Effector memory CD4-positive, alpha-beta T cell (primary cell): ENCODE results near the gene NRG2.

Source experiments
- DNase-seq, 3 donors: peaks; one replicate each; pipeline ENCODE4 v3.0.0-alpha.2; 2020
- H3K27ac ChIP-seq: 2 replicates; pipeline ENCODE4 v1.7.0; 2013; ENCODE audit warnings: mild to moderate bottlenecking, low read length, moderate library complexity; ENCODE audit not compliant: insufficient read depth, poor library complexity, severe bottlenecking
- H3K27me3 ChIP-seq: replicated peaks from 2 replicates; pipeline ENCODE4 v1.7.0; 2013; ENCODE audit warnings: mild to moderate bottlenecking, low read length; ENCODE audit not compliant: insufficient read depth, control insufficient read depth, poor library complexity, severe bottlenecking
- H3K36me3 ChIP-seq: 2 replicates; pipeline ENCODE4 v1.7.0; 2013; ENCODE audit warnings: mild to moderate bottlenecking, low read length, moderate library complexity; ENCODE audit not compliant: control insufficient read depth, insufficient read depth
- H3K4me1 ChIP-seq: 2 replicates; pipeline ENCODE4 v1.7.0; 2013; ENCODE audit warnings: low read length, mild to moderate bottlenecking; ENCODE audit not compliant: control insufficient read depth, insufficient read depth, poor library complexity, severe bottlenecking
- H3K4me3 ChIP-seq: 2 replicates; pipeline ENCODE4 v1.7.0; 2013; ENCODE audit warnings: low read length, low read depth, mild to moderate bottlenecking; ENCODE audit not compliant: insufficient read depth, poor library complexity, severe bottlenecking
- H3K9me3 ChIP-seq: 2 replicates; pipeline ENCODE4 v1.7.0; 2013; ENCODE audit warnings: mild to moderate bottlenecking, low read length, moderate library complexity; ENCODE audit not compliant: control insufficient read depth

NRG2 gene

GRCh38 chr5:139798883-139799282, 244.2 kb downstream of the NRG2 start:
- no peak for DNase-seq
- Histone ChIP-seq H3K27ac (no peak overlapping the region), H3K27me3 (peaks cover 20% of the 10 kb centered on the region), H3K9me3 (no peaks in the 10 kb centered on the region), H3K36me3 (no peaks in the 10 kb centered on the region), H3K4me1 (peaks cover 11% of the 10 kb centered on the region), H3K4me3 (no peak overlapping the region)

GRCh38 chr5:139797856-139798510, 245.1 kb downstream of the NRG2 start:
- peaks cover 20% of the 10 kb centered on the region for H3K27me3 ChIP-seq
- H3K27ac ChIP-seq = no peak overlapping the region
- no peak for DNase-seq
- H3K36me3 ChIP-seq = no peaks in the 10 kb centered on the region
- no peak overlapping the region for H3K4me3 ChIP-seq
- no peaks in the 10 kb centered on the region for H3K9me3 ChIP-seq
- H3K4me1 ChIP-seq = peaks cover 11% of the 10 kb centered on the region

- no peak overlapping the region for H3K4me3 ChIP-seq
- H3K9me3 ChIP-seq = no peaks in the 10 kb centered on the region
- peaks cover 18% of the 10 kb centered on the region for H3K27me3 ChIP-seq
- peaks cover 11% of the 10 kb centered on the region for H3K4me1 ChIP-seq
- H3K36me3 ChIP-seq = no peaks in the 10 kb centered on the region
- DNase-seq = no peak
- no peak overlapping the region for H3K27ac ChIP-seq
Observed at GRCh38 chr5:139797335-139797734, 245.8 kb downstream of the NRG2 start.
